ENCODE measurements around the gene S100A5.

- TF ChIP-seq, protein P1, sequence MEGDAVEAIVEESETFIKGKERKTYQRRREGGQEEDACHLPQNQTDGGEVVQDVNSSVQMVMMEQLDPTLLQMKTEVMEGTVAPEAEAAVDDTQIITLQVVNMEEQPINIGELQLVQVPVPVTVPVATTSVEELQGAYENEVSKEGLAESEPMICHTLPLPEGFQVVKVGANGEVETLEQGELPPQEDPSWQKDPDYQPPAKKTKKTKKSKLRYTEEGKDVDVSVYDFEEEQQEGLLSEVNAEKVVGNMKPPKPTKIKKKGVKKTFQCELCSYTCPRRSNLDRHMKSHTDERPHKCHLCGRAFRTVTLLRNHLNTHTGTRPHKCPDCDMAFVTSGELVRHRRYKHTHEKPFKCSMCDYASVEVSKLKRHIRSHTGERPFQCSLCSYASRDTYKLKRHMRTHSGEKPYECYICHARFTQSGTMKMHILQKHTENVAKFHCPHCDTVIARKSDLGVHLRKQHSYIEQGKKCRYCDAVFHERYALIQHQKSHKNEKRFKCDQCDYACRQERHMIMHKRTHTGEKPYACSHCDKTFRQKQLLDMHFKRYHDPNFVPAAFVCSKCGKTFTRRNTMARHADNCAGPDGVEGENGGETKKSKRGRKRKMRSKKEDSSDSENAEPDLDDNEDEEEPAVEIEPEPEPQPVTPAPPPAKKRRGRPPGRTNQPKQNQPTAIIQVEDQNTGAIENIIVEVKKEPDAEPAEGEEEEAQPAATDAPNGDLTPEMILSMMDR (IDR thresholded peaks at IDR 0.05; ENCODE audit: low read length): no peak
- no peak for TF ChIP-seq EZH2 (optimal IDR thresholded peaks at IDR 0.05; ENCODE audit: low read depth, low read length)
Observed at GRCh38 chr1:153520818-153521476, 19.8 kb downstream of the S100A5 start.

All from MM.1S (cell line).